Neutrophil (primary cell): ENCODE data around the gene ABCC8.

Experiments used
- H3K27ac ChIP-seq: fragments of 200-600 bp; sonication (generic); 2 replicates; pipeline ENCODE4 v1.5.1; 2016; ENCODE audit warnings: mild to moderate bottlenecking, moderate library complexity
- H3K27me3 ChIP-seq: fragments of 200-600 bp; sonication (generic); 2 replicates; pipeline ENCODE4 v1.6.0; 2016; ENCODE audit warnings: mild to moderate bottlenecking
- H3K36me3 ChIP-seq: fragments of 200-600 bp; sonication (generic); 2 replicates; pipeline ENCODE4 v1.5.1; 2017
- H3K4me1 ChIP-seq, 2 experiments: fragments of 200-600 bp in 1 of 2; sonication (generic) in 1 of 2; 1 replicate in 1 of 2; 2 replicates in 1 of 2; pipeline versions ENCODE4 v1.5.1 to v1.6.1; 2013 to 2016; ENCODE audit warnings: low read depth in 1 of 2, low read length in 1 of 2, mild to moderate bottlenecking in 1 of 2, moderate library complexity in 1 of 2; ENCODE audit not compliant: control insufficient read depth in 1 of 2, insufficient read depth in 1 of 2
- H3K4me3 ChIP-seq, 2 experiments: fragments of 200-600 bp in 1 of 2; sonication (generic) in 1 of 2; 1 replicate in 1 of 2; 2 replicates in 1 of 2; pipeline ENCODE4 v1.5.1; 2013 to 2016; ENCODE audit warnings: low read depth in 1 of 2, low read length in 1 of 2, mild to moderate bottlenecking in 1 of 2, moderate library complexity in 1 of 2
- H3K9me3 ChIP-seq: fragments of 200-600 bp; sonication (generic); 2 replicates; pipeline ENCODE4 v1.5.1; 2016
- TF ChIP-seq, protein P1 (sequence below): fragments of 200-600 bp; sonication (generic); IDR thresholded peaks from 2 replicates; pipeline ENCODE4 v1.5.1; 2016; ENCODE audit warnings: antibody characterized with exemption

The ABCC8 gene

DNA sequence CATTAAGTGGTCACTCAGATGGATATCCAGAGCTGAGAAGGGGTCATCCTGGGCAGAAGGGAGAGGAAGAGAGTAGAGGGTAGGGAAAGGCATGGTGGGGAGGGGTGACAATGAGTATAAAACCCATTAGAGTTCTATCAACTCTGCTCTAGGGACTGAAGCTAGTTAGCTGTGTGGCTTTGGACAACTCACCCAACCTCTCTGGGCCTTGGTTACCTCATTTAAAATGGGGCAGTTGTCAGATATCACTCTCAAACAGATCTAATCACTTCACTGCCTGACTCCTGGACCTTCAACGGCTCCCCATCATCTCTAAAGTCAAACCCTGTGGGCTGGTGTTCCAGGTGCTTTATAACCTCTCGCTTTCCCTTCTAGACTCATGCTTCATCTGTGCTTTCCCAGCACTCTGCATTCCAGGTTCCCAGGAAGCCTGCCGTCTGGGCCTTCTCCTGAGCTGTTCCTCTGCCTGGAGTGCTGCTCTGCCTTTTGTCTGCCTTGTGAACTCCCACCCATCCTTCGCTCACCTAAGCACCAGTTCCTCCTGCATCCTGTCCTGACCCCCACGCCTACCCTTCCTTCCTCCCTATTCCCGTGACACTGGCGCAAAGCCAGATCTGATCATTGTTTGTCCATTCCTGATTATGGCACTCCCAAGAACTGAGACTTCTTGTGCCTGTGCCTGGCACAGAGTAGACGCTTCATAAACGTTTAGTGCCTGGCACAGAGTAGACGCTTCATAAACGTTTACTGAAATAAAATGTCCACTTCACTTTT is 65.9 kb downstream of the ABCC8 start:
- no peaks in the 10 kb centered on the region for H3K4me1 ChIP-seq
- H3K27ac ChIP-seq: no peak overlapping the region
- TF ChIP-seq, protein P1, sequence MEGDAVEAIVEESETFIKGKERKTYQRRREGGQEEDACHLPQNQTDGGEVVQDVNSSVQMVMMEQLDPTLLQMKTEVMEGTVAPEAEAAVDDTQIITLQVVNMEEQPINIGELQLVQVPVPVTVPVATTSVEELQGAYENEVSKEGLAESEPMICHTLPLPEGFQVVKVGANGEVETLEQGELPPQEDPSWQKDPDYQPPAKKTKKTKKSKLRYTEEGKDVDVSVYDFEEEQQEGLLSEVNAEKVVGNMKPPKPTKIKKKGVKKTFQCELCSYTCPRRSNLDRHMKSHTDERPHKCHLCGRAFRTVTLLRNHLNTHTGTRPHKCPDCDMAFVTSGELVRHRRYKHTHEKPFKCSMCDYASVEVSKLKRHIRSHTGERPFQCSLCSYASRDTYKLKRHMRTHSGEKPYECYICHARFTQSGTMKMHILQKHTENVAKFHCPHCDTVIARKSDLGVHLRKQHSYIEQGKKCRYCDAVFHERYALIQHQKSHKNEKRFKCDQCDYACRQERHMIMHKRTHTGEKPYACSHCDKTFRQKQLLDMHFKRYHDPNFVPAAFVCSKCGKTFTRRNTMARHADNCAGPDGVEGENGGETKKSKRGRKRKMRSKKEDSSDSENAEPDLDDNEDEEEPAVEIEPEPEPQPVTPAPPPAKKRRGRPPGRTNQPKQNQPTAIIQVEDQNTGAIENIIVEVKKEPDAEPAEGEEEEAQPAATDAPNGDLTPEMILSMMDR: no peak
- H3K27me3 ChIP-seq: peaks cover 4% of the 10 kb centered on the region
- no peaks in the 10 kb centered on the region for H3K9me3 ChIP-seq
- H3K4me3 ChIP-seq: no peak overlapping the region
- H3K36me3 ChIP-seq: no peaks in the 10 kb centered on the region

DNA sequence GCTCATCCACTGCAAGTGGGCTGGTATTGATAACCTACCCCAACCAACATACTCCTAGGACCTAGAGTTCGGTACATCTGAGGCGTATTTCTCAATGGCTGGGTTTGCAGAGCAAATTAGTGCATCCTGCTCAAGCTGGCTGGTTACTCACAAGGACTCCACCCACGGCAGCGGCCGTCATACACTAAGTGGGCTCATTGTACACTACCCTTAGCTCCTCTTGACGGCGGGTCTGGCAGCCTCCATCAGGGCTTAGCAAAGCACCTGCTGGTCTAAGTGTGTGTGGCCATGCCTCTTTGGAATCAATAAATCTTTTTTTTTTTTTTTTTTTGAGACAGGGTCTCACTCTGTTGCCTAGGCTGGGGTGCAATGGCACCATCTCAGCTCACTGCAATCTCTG is 68.0 kb downstream of the ABCC8 start:
- H3K4me3 ChIP-seq: no peak overlapping the region
- H3K36me3 ChIP-seq: no peaks in the 10 kb centered on the region
- H3K9me3 ChIP-seq: no peaks in the 10 kb centered on the region
- TF ChIP-seq, protein P1: no peak
- no peaks in the 10 kb centered on the region for H3K27me3 ChIP-seq
- H3K4me1 ChIP-seq: no peaks in the 10 kb centered on the region
- no peak overlapping the region for H3K27ac ChIP-seq

DNA sequence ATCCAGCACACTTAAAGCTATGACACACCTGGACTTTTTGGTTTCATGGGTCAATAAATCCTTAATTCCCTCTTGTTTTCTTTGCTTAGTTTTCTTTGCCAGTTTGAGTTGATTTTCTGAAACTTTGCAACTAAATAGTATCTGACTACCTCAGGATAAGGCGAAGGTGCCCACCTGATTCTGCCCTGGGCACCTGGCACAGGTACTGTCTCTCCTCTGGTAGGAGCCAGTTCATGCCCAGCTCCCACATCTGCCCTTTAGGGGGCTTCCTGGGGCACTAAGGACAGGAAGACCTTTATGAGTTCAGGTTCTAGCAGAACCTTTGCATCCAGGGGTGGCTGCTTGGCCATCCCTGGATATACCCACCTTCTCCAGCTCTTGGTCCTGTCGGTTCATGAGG is 68.6 kb downstream of the ABCC8 start:
- no peaks in the 10 kb centered on the region for H3K9me3 ChIP-seq
- H3K36me3 ChIP-seq: no peaks in the 10 kb centered on the region
- no peak overlapping the region for H3K4me3 ChIP-seq
- H3K27ac ChIP-seq: no peak overlapping the region
- TF ChIP-seq, protein P1: no peak
- no peaks in the 10 kb centered on the region for H3K4me1 ChIP-seq
- no peaks in the 10 kb centered on the region for H3K27me3 ChIP-seq

DNA sequence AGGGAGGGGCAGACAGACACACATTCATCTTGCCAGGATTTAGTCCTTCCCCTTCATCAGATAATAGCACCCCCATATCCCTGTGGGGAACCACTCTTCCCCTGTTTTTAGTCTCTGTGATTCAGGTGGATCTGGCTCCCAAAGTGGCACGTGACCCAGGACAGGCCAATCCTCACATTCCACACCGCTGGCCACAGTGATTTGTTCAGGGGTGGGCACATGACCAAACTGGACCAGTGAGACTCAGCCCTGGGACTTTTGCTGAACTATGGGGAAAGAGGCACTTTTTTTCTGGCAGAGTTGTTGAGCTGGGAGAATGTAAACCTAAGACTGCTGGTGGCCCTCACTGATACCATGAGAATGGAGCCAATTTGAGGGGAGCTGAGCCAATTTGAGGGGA is 69.1 kb downstream of the ABCC8 start:
- Histone ChIP-seq H3K27me3 (no peaks in the 10 kb centered on the region), H3K4me3 (no peak overlapping the region), H3K27ac (no peak overlapping the region), H3K36me3 (no peaks in the 10 kb centered on the region), H3K4me1 (no peaks in the 10 kb centered on the region), H3K9me3 (no peaks in the 10 kb centered on the region)
- TF ChIP-seq, protein P1: no peak

DNA sequence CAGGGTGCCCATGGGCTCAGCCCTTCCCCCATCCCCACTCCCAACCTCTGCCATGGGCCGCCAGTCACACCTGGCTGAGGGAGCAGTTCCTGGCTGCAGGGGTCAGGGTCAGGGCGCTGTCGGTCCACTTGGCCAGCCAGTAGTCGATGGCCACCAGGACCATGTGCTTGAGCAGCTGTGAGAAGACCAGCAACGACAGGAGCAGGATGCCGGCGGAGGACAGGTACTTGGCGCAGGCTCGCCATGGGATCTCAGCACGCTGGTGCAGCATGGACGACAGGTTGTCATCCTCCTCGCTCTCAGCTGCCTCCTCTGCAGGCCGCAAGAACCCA is 69.9 kb downstream of the ABCC8 start:
- Histone ChIP-seq H3K9me3 (no peaks in the 10 kb centered on the region), H3K27ac (no peak overlapping the region), H3K4me3 (no peak overlapping the region), H3K4me1 (no peaks in the 10 kb centered on the region), H3K36me3 (no peaks in the 10 kb centered on the region), H3K27me3 (no peaks in the 10 kb centered on the region)
- TF ChIP-seq, protein P1: no peak
